Central memory CD8-positive, alpha-beta T cell (primary cell): Measurements from ENCODE around the gene PSMD7.

ENCODE experiments used
- ATAC-seq: fragments of 150-1000 bp; cut with Tn5 transposase; replicated peaks from 2 replicates; pipeline ENCODE4 v1.10.0; 2022; ENCODE audit warnings: mild to moderate bottlenecking, moderate FRiP score, moderate number of reproducible peaks; ENCODE audit not compliant: poor library complexity, severe bottlenecking; ENCODE audit errors: extremely low read depth
- DNase-seq, 2 donors: peaks; one replicate each; pipeline ENCODE4 v3.0.0; 2021; ENCODE audit warnings: low spot score in 2 of 2
- H3K27ac Mint-ChIP-seq: one replicate; pipeline ENCODE4 v1.8.0; 2022; ENCODE audit warnings: low read depth, mild to moderate bottlenecking, moderate library complexity, mixed read lengths
- H3K27me3 Mint-ChIP-seq: one replicate; pipeline ENCODE4 v1.8.0; 2022; ENCODE audit warnings: mixed read lengths
- H3K36me3 Mint-ChIP-seq: one replicate; pipeline ENCODE4 v1.8.0; 2022; ENCODE audit warnings: mild to moderate bottlenecking, moderate library complexity, mixed read lengths; ENCODE audit not compliant: insufficient read depth
- H3K4me1 Mint-ChIP-seq: one replicate; pipeline ENCODE4 v1.8.0; 2022; ENCODE audit warnings: mixed read lengths
- H3K4me3 Mint-ChIP-seq: one replicate; pipeline ENCODE4 v1.8.0; 2022; ENCODE audit warnings: mild to moderate bottlenecking, moderate library complexity, mixed read lengths
- H3K9me3 Mint-ChIP-seq: one replicate; pipeline ENCODE4 v1.8.0; 2022; ENCODE audit warnings: mixed read lengths

PSMD7 gene

GRCh38 chr16:74279266-74279665 lies 17.3 kb upstream of the PSMD7 start:
- Mint-ChIP-seq H3K9me3 (peaks cover 6% of the 10 kb centered on the region), H3K4me3 (no peak overlapping the region), H3K4me1 (no peaks in the 10 kb centered on the region), H3K36me3 (no peaks in the 10 kb centered on the region), H3K27me3 (peaks cover 41% of the 10 kb centered on the region), H3K27ac (no peak overlapping the region)
- ATAC-seq (no peak), DNase-seq (no peak)

- ATAC-seq (no peak), DNase-seq (no peak)
- H3K36me3 Mint-ChIP-seq: no peaks in the 10 kb centered on the region
- no peak overlapping the region for H3K27ac Mint-ChIP-seq
- peaks cover 6% of the 10 kb centered on the region for H3K9me3 Mint-ChIP-seq
- no peaks in the 10 kb centered on the region for H3K4me1 Mint-ChIP-seq
- H3K4me3 Mint-ChIP-seq: no peak overlapping the region
- H3K27me3 Mint-ChIP-seq: peaks cover 36% of the 10 kb centered on the region
Measured at GRCh38 chr16:74279805-74280204, 16.8 kb upstream of the PSMD7 start.

- Mint-ChIP-seq H3K4me3 (no peak overlapping the region), H3K9me3 (peaks cover 6% of the 10 kb centered on the region), H3K4me1 (no peaks in the 10 kb centered on the region), H3K27me3 (peaks cover 33% of the 10 kb centered on the region), H3K27ac (no peak overlapping the region), H3K36me3 (no peaks in the 10 kb centered on the region)
- no peak for ATAC-seq
- no peak for DNase-seq
Measured at GRCh38 chr16:74280448-74280847, 16.2 kb upstream of the PSMD7 start.

GRCh38 chr16:74281300-74281699 lies 15.3 kb upstream of the PSMD7 start:
- H3K27ac Mint-ChIP-seq: no peak overlapping the region
- no peak for ATAC-seq
- no peak for DNase-seq
- H3K36me3 Mint-ChIP-seq: no peaks in the 10 kb centered on the region
- H3K27me3 Mint-ChIP-seq: peaks cover 27% of the 10 kb centered on the region
- no peak overlapping the region for H3K4me3 Mint-ChIP-seq
- peaks cover 6% of the 10 kb centered on the region for H3K9me3 Mint-ChIP-seq
- no peaks in the 10 kb centered on the region for H3K4me1 Mint-ChIP-seq

- H3K27ac Mint-ChIP-seq: no peak overlapping the region
- no peaks in the 10 kb centered on the region for H3K4me1 Mint-ChIP-seq
- no peaks in the 10 kb centered on the region for H3K36me3 Mint-ChIP-seq
- ATAC-seq (no peak), DNase-seq (no peak)
- no peak overlapping the region for H3K4me3 Mint-ChIP-seq
- peaks cover 17% of the 10 kb centered on the region for H3K27me3 Mint-ChIP-seq
- H3K9me3 Mint-ChIP-seq: peaks cover 6% of the 10 kb centered on the region
Measured at GRCh38 chr16:74283716-74284115, 12.9 kb upstream of the PSMD7 start.

- H3K27ac Mint-ChIP-seq: no peak overlapping the region
- ATAC-seq: no peak
Measured at GRCh38 chr16:74288065-74288464, 8.5 kb upstream of the PSMD7 start.

GRCh38 chr16:74290356-74290755 lies 6.3 kb upstream of the PSMD7 start:
- DNase-seq: no peak
- H3K36me3 Mint-ChIP-seq: peaks cover under 1% of the 10 kb centered on the region
- H3K9me3 Mint-ChIP-seq: no peaks in the 10 kb centered on the region
- H3K4me1 Mint-ChIP-seq: no peaks in the 10 kb centered on the region
- H3K27me3 Mint-ChIP-seq: no peaks in the 10 kb centered on the region
- no peak overlapping the region for H3K27ac Mint-ChIP-seq
- no peak for ATAC-seq
- H3K4me3 Mint-ChIP-seq: no peak overlapping the region

More at GRCh38 chr16:74288065-74288464, 8.5 kb upstream of the PSMD7 start:
- no peak for DNase-seq
- no peak overlapping the region for H3K4me3 Mint-ChIP-seq
- H3K27me3 Mint-ChIP-seq: no peaks in the 10 kb centered on the region
- H3K9me3 Mint-ChIP-seq: no peaks in the 10 kb centered on the region
- no peaks in the 10 kb centered on the region for H3K4me1 Mint-ChIP-seq
- H3K36me3 Mint-ChIP-seq: no peaks in the 10 kb centered on the region

- no peak for DNase-seq
- no peaks in the 10 kb centered on the region for H3K9me3 Mint-ChIP-seq
- H3K4me3 Mint-ChIP-seq: no peak overlapping the region
- H3K36me3 Mint-ChIP-seq: peaks cover 6% of the 10 kb centered on the region
- no peak overlapping the region for H3K27ac Mint-ChIP-seq
- H3K27me3 Mint-ChIP-seq: no peaks in the 10 kb centered on the region
- ATAC-seq: no peak
- peaks cover 8% of the 10 kb centered on the region for H3K4me1 Mint-ChIP-seq
Measured at GRCh38 chr16:74291176-74291575, 5.4 kb upstream of the PSMD7 start.

GRCh38 chr16:74291577-74292208 lies 4.9 kb upstream of the PSMD7 start:
- Mint-ChIP-seq H3K4me1 (peaks cover 10% of the 10 kb centered on the region), H3K9me3 (no peaks in the 10 kb centered on the region), H3K4me3 (no peak overlapping the region), H3K27ac (no peak overlapping the region), H3K36me3 (peaks cover 11% of the 10 kb centered on the region), H3K27me3 (no peaks in the 10 kb centered on the region)
- no peak for DNase-seq
- no peak for ATAC-seq

GRCh38 chr16:74296104-74296431 lies 546 bp upstream of the PSMD7 start:
- ATAC-seq (peak; percentile 21), DNase-seq (no peak)
- Mint-ChIP-seq H3K4me3 (peak overlapping the region; percentile 93), H3K27me3 (no peaks in the 10 kb centered on the region), H3K4me1 (peaks cover 10% of the 10 kb centered on the region), H3K27ac (peak overlapping the region; percentile 97), H3K36me3 (peaks cover 40% of the 10 kb centered on the region), H3K9me3 (no peaks in the 10 kb centered on the region)

- H3K27me3 Mint-ChIP-seq: no peaks in the 10 kb centered on the region
- peaks cover 10% of the 10 kb centered on the region for H3K4me1 Mint-ChIP-seq
- H3K9me3 Mint-ChIP-seq: no peaks in the 10 kb centered on the region
- ATAC-seq (no peak), DNase-seq (no peak)
- H3K36me3 Mint-ChIP-seq: peaks cover 51% of the 10 kb centered on the region
- peak overlapping the region; percentile 93 for H3K4me3 Mint-ChIP-seq
- H3K27ac Mint-ChIP-seq: peak overlapping the region; percentile 97
Measured at GRCh38 chr16:74297145-74297665, 591 bp downstream of the PSMD7 start.

GRCh38 chr16:74298104-74298503 lies 1.5 kb downstream of the PSMD7 start:
- H3K27me3 Mint-ChIP-seq: no peaks in the 10 kb centered on the region
- H3K4me3 Mint-ChIP-seq: peak overlapping the region; percentile 93
- peak overlapping the region; percentile 97 for H3K27ac Mint-ChIP-seq
- no peaks in the 10 kb centered on the region for H3K9me3 Mint-ChIP-seq
- H3K4me1 Mint-ChIP-seq: peaks cover 10% of the 10 kb centered on the region
- ATAC-seq (no peak), DNase-seq (no peak)
- peaks cover 60% of the 10 kb centered on the region for H3K36me3 Mint-ChIP-seq

- Mint-ChIP-seq H3K9me3 (no peaks in the 10 kb centered on the region), H3K4me3 (no peak overlapping the region), H3K36me3 (peaks cover 76% of the 10 kb centered on the region), H3K4me1 (no peaks in the 10 kb centered on the region), H3K27ac (no peak overlapping the region), H3K27me3 (no peaks in the 10 kb centered on the region)
- DNase-seq: no peak
- ATAC-seq: no peak
Measured at GRCh38 chr16:74302341-74302740, 5.7 kb downstream of the PSMD7 start.
